HL-60/S4 treated with phorbol 12-myristate 13-acetate at 8.2 ng/mL for 4 days and 3 days (cell line): ENCODE data around the gene LRRIQ1.
"Not testable (repeated sequence)": the region's sequence is repeated elsewhere in the genome, so short reads cannot be mapped to it uniquely, and the experiment has no call there.

Experiments
- in situ Hi-C: fragments of 300-500 bp; cut with MboI; formaldehyde crosslinking; loops from 2 replicates; pipeline ENCODE4 v1.15.0; 2022; ENCODE audit warnings: low sequenced_read_pairs

LRRIQ1 gene

DNA sequence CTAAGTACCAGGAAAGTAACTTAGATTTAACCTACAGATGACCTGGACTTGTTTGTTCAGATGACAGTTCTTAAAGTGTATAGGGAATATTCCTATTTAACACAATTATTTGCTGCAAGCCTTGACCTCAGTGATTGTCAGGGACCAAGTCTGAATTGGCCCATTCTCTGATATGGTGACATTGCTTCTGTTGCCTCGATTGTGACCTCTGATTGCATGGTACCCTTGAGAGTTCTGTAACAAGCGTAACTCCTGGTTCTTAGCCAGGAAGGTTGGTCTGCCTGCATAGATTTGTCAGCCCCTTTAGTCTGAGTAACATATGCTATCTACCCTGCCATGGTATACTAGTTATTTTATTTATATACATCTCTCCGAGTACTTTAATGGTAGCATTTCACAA, 150.1 kb downstream of the LRRIQ1 start:
- in situ Hi-C loops, result no loop called here

GRCh38 chr12:85188619-85189018, 152.5 kb downstream of the LRRIQ1 start:
- in situ Hi-C loops, result no loop called here

DNA sequence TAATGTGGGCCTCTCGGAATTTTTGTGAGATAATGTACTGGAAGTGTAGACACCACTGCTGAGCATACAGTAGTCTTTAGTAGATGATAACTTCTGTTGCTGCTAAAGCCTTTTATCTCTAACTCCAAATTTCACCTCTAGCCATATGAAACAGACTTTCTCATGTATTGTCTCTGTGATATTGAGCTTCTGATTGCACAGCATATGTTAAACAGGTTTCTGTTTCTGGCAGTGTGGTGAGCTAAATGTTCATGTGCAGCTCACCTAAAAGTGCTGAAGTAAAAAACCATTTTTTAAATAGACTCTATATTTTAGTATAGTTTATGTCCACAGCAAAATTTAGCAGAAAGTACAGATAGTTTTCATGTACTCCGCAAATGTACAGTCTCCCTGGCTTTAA, 154.6 kb downstream of the LRRIQ1 start:
- in situ Hi-C loops, result no loop called here

GRCh38 chr12:85203809-85204208, 167.7 kb downstream of the LRRIQ1 start:
- in situ Hi-C loops, result not testable (repeated sequence)

GRCh38 chr12:85206543-85206942, 170.4 kb downstream of the LRRIQ1 start:
- in situ Hi-C loops, result no loop called here

- in situ Hi-C loops, result not testable (repeated sequence)
Measured at GRCh38 chr12:85224339-85224738, 188.2 kb downstream of the LRRIQ1 start.

DNA sequence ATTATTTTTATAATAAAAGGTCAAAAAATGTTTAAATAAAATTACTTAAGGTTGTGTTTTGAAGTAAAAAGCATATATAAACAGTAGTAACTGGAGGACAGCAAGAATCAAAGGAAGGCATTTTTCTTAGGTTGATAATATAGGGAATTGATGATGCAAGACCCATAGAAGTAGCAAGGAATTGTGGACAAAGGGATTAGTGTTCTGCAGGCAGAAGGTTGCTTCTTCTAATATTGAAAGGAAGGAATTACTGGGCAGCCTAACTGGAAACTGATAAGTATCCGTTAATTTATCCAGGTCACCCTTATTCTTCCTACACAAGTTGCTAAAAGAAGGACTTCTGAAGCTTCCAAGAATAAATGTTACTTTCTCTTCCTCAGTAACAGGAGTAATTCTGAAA, 189.3 kb downstream of the LRRIQ1 start:
- in situ Hi-C loops, result no loop called here

- in situ Hi-C loops, result no loop called here
Measured at GRCh38 chr12:85237327-85237726, 201.2 kb downstream of the LRRIQ1 start.

- in situ Hi-C loops, result no loop called here
Measured at GRCh38 chr12:85244561-85244960, 208.4 kb downstream of the LRRIQ1 start.

DNA sequence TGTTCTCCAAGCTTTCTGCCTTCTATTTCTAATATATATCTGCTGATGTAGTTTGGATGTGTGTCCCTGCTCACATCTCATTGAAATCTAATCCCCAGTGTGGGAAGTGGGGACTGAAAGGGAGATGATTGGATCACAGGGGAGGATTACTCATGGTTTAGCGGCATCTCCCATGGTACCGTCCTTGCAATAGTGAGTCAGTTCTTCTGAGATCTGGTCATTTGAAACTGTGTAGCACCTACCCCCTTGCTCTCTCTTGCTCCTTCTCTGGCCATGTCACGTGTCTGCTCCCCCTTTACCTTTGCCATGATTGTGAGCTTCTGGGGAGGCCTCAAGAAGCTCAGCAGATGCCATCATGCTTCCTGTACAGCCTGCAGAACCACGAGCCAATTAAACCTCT, 217.7 kb downstream of the LRRIQ1 start:
- in situ Hi-C loops, result no loop called here

DNA sequence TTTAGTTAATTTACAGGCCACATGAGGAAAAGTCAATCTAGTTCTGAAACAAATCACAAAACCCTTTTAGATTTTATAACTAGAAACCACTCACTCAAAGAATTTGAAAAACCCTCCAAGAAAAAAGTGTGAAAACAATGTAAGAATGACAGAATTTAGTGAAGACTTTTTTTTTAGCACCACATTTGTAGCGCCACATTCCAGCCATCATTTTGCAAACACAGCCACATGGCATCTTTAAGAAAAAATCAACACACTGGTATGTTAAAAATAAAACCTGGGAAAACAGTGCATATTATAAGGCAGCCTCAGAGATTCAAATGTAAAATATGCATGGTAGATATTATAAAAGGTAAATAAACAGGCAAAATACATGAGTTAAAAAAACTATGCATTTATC, 221.5 kb downstream of the LRRIQ1 start:
- in situ Hi-C loops, result no loop called here

GRCh38 chr12:85260447-85260846, 224.3 kb downstream of the LRRIQ1 start:
- in situ Hi-C loops, result no loop called here

DNA sequence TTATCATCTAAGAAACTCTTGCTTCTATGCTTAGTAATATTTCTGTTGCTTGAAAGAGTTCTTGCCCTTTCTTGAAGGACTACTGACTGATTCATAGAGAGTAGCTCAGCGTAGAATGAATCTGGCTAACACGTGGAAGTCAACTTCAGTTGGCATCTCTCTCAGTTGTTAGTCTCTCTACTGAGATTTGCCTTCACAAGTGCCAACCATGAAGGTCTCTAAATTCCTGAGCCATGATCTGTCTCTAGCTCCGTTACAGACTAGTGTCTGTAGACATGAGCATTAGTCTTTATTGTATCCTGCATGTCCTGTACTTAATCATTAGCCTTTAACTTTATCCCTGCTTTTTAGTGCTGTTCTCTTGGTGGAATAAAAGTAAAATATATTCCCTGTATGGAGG, 224.7 kb downstream of the LRRIQ1 start:
- in situ Hi-C loops, result no loop called here

DNA sequence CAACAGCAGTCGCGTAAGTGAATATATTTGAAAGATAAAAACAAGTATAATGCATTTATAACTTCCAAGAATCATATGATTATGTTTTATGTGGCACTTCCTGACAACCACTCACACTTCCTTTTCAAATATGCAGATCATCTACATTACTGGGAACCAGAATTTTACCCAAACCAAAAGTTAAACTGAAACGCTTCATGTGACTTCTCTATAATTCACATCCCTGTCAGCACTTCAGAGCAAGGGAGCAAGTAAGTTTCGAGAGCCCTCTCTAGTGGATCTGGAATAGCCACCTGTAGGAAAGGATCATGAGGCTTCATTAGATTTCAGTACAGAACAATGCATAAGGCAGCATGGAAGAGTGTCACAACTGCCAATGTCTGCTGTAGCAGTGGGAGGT, 230.2 kb downstream of the LRRIQ1 start:
- in situ Hi-C loops, result no loop called here

GRCh38 chr12:85273381-85274314, 237.5 kb downstream of the LRRIQ1 start:
- in situ Hi-C loops, result no loop called here

DNA sequence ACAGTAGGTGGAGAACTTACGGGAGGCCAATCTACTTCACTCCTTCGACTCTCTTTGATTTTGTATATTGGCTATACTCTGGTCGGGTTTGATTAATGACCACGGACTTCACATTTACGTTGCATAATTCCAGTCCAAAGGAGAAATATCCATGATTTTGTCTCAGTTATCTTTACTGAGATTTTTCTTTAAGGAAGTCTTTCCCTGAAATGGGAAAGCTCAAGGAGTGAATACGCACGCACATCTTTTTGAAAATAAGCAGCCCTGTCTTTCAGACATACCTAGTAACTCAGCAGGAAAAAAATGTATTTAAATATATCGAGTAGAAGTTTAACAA, 238.1 kb downstream of the LRRIQ1 start:
- in situ Hi-C loops, result no loop called here

- in situ Hi-C loops, result no loop called here
Measured at GRCh38 chr12:85275374-85275773, 239.2 kb downstream of the LRRIQ1 start.

- in situ Hi-C loops, result no loop called here
Measured at GRCh38 chr12:85277191-85277590, 241.0 kb downstream of the LRRIQ1 start.

DNA sequence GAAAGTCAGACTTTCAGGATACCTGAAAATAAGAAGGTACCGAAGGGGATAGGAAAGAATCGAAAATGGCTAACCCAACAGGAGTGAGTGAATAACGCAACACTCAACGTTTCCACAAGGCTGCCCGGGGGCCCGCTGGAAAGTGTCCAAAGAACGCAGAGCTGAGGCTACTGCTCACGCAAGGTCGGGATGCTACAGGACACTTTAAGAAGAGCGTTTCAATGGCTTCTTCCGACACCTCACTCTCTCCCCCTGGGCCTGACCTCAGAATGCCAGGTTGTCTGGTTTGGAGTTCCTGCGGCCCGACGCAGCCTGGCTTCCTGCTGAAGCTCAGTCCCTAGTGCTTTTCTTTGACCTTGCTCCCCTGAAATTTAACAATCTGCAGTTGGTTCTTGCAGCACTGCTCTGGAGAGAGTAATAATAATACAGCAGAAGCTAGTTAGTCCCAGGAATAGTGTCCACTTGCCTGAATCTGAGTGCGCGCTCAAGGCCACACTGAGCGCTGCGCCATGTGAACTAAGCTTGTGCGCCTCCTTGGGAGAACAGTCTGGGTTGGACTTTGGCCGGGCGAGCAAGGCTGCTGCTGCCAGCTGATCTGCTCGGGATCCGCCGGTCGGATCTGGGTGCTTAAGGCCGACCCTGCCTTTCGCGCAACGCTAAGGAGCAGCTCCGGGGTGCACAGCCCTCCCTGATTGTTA, 241.9 kb downstream of the LRRIQ1 start:
- in situ Hi-C loops, result no loop called here

GRCh38 chr12:85278598-85279448, 242.7 kb downstream of the LRRIQ1 start:
- in situ Hi-C loops, result no loop called here

GRCh38 chr12:85279449-85280164, 243.5 kb downstream of the LRRIQ1 start:
- in situ Hi-C loops, result no loop called here
